T-cell (primary cell): ENCODE measurements around the gene ALDH3B1. TPM values are rescaled to one million over a fixed set of nuclear protein-coding genes. Genes with fewer than 3 reads are reported as not detected.

Source experiments
- ATAC-seq, 4 experiments: fragments of 200-7000 bp in 3 of 4; fragments of 150-1000 bp in 1 of 4; cut with Tn5 transposase; replicated peaks in 1 of 4; 1 replicate in 3 of 4; 2 replicates in 1 of 4; pipeline ENCODE4 v1.10.0; 2021; ENCODE audit warnings: moderate library complexity in 3 of 4, mild to moderate bottlenecking in 2 of 4, moderate number of reproducible peaks in 1 of 4
- CTCF ChIA-PET, 2 donors: fragments of 300-600 bp; sonication (Branson Sonifier 250); formaldehyde crosslinking; loops; one replicate each; lab custom pipeline; 2022; ENCODE audit warnings: antibody characterized with exemption in 2 of 2; lab: Charles Lee
- POLR2A ChIA-PET, 2 donors: fragments of 300-600 bp; sonication (Branson Sonifier 250); formaldehyde crosslinking; loops; one replicate each; lab custom pipeline; 2022; ENCODE audit warnings: antibody characterized with exemption in 2 of 2; lab: Charles Lee
- DNase-seq, 35 experiments: peaks; one replicate each; pipeline versions ENCODE4 v3.0.0 to v3.0.0-alpha.2; 2013 to 2023
- H3K27ac ChIP-seq: one replicate; pipeline ENCODE4 v1.5.1; 2013; ENCODE audit warnings: low read length
- H3K27me3 ChIP-seq, 2 experiments: replicated peaks in 1 of 2; 1 replicate in 1 of 2; 2 replicates in 1 of 2; pipeline versions ENCODE4 v1.6.1 to v1.7.0; 2013; ENCODE audit warnings: low read length in 1 of 2, mixed read lengths in 1 of 2; ENCODE audit not compliant: control insufficient read depth in 2 of 2, insufficient read depth in 2 of 2; ENCODE audit errors: extremely low read depth in 1 of 2
- H3K36me3 ChIP-seq, 2 donors: 1 replicate in 1 of 2; 2 replicates in 1 of 2; pipeline versions ENCODE4 v1.6.1 to v1.7.0; 2013; ENCODE audit warnings: low read length in 1 of 2; ENCODE audit not compliant: control insufficient read depth in 2 of 2, insufficient read depth in 1 of 2; ENCODE audit errors: extremely low read depth in 1 of 2
- H3K4me1 ChIP-seq, 2 experiments: 1 replicate in 1 of 2; 2 replicates in 1 of 2; pipeline versions ENCODE4 v1.6.1 to v1.7.0; 2013; ENCODE audit warnings: low read length in 2 of 2, mixed read lengths in 1 of 2; ENCODE audit not compliant: insufficient read depth in 2 of 2, control insufficient read depth in 1 of 2; ENCODE audit errors: extremely low read depth in 1 of 2
- H3K4me3 ChIP-seq, 2 donors: 1 replicate in 1 of 2; 2 replicates in 1 of 2; pipeline versions ENCODE4 v1.5.1 to v1.7.0; 2013; ENCODE audit warnings: mild to moderate bottlenecking in 2 of 2, low read length in 1 of 2, moderate library complexity in 1 of 2; ENCODE audit not compliant: control insufficient read depth in 1 of 2; ENCODE audit errors: extremely low read depth in 1 of 2
- H3K9me3 ChIP-seq: 2 replicates; pipeline ENCODE4 v1.7.0; 2013
- H3K27ac Mint-ChIP-seq, 2 donors: one replicate each; pipeline ENCODE4 v1.8.0; 2020 to 2021; ENCODE audit warnings: mild to moderate bottlenecking in 2 of 2, mixed read lengths in 2 of 2
- H3K27me3 Mint-ChIP-seq, 2 donors: one replicate each; pipeline ENCODE4 v1.8.0; 2021 to 2022; ENCODE audit warnings: mixed read lengths in 2 of 2
- H3K36me3 Mint-ChIP-seq: one replicate; pipeline ENCODE4 v1.8.0; 2021; ENCODE audit warnings: mixed read lengths
- H3K4me1 Mint-ChIP-seq, 3 donors: one replicate each; pipeline ENCODE4 v1.8.0; 2020 to 2022; ENCODE audit warnings: mixed read lengths in 3 of 3, mild to moderate bottlenecking in 1 of 3
- H3K4me3 Mint-ChIP-seq, 3 donors: one replicate each; pipeline ENCODE4 v1.8.0; 2020 to 2022; ENCODE audit warnings: mild to moderate bottlenecking in 3 of 3, mixed read lengths in 3 of 3, moderate library complexity in 3 of 3
- H3K9me3 Mint-ChIP-seq, 3 donors: one replicate each; pipeline ENCODE4 v1.8.0; 2020 to 2022; ENCODE audit warnings: mixed read lengths in 3 of 3
- WGBS: methylation state at CpG from one replicate; pipeline ENCODE4 v1.1.5; 2013; ENCODE audit warnings: missing lambda C conversion rate; ENCODE audit not compliant: insufficient coverage; 5-methylcytosine and 5-hydroxymethylcytosine counted together
- total RNA-seq, 35 experiments: library from RNA in 6 of 35; stranded (reverse) in 6 of 35; fragments of 120-200 nt in 1 of 35; gene quantifications; one replicate each; pipeline versions ENCODE4 v1.2.1 to v1.2.4 and lab custom pipeline; 2013 to 2026

The ALDH3B1 gene
- total RNA-seq, 5 donors from 2014 or later (not counting 1 experiment from before 2014, with no cell fraction given): 0.20 to 0.53 (median 0.25) TPM

DNA sequence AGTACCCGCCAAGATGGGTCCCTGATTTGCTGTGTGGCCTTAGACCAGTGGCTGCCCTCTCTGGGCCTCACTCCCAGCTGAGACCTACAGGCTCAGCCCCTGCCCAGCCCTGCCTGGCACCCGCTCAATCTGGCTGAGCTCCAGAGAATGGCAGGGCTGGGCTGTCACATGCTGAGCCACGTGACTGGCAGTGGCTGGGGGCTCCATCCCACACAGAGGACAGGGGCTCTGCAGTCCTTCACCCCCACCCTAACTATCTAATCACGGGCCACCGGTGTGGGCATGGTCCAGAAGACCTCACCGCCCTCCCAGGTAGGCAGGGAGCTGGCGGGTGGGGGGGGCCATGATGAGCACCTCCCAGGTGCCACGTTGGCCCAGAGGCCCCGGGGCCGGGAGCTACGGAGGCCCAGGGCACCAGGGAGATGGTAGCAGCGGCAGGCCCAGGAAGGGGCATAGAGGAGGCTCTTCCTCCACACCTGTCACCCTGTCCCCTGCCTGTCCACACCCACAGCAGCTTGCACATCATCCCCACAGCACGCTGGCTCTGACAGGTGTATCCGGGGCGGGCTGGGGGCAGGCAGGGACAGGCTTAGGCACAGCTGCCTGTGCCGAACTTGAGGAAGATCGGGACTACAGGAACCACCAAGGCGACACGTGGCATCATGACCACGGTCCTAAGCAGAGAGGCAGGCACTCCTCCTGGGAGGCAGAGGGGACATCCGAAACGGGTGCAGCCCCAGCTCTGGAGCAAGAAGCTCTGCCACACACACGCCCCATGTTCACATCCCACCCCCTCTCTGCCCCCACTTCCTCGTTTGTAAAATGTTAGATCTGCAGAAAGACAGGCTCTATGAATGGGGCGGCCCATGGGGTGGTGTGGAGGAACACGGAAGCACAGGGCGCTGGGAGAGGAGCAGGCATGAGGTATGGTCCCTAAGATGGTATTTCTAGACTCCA lies 1.5 kb upstream of the ALDH3B1 start:
- ChIA-PET POLR2A (no interaction called here), CTCF (no interaction called here)
- Histone ChIP-seq H3K27ac (no peak overlapping the region), H3K4me1 (peaks cover 0 to 23% of the 10 kb centered on the region in 2 experiments), H3K36me3 (no peaks in the 10 kb centered on the region), H3K9me3 (no peaks in the 10 kb centered on the region), H3K27me3 (peaks cover 0 to 28% of the 10 kb centered on the region in 2 experiments), H3K4me3 (no peak overlapping the region)
- 68% methylated on average over 17 of the region's 27 CpGs for WGBS
- H3K4me1 Mint-ChIP-seq: peaks cover 15 to 25% (median 19%) of the 10 kb centered on the region in 3 donors
- no peak for DNase-seq
- no peaks in the 10 kb centered on the region for H3K9me3 Mint-ChIP-seq
- H3K36me3 Mint-ChIP-seq: no peaks in the 10 kb centered on the region
- H3K27ac Mint-ChIP-seq: peak overlapping the region in 1 of 2 donors; percentile 28
- ATAC-seq: peak in 1 of 4 experiments; percentile 24
- H3K27me3 Mint-ChIP-seq: peaks cover 0 to 3% of the 10 kb centered on the region in 2 donors
- H3K4me3 Mint-ChIP-seq: no peak overlapping the region

- POLR2A ChIA-PET: no interaction called here
- H3K27ac Mint-ChIP-seq: peak overlapping the region in 1 of 2 donors; percentile 4
- Histone ChIP-seq H3K27ac (no peak overlapping the region), H3K27me3 (peaks cover 0 to 32% of the 10 kb centered on the region in 2 experiments), H3K4me1 (peaks cover 0 to 17% of the 10 kb centered on the region in 2 experiments), H3K4me3 (no peak overlapping the region), H3K36me3 (no peaks in the 10 kb centered on the region), H3K9me3 (no peaks in the 10 kb centered on the region)
- no peak overlapping the region for H3K4me3 Mint-ChIP-seq
- no peaks in the 10 kb centered on the region for H3K9me3 Mint-ChIP-seq
- ATAC-seq (no peak), DNase-seq (peak in 1 of 35 experiments; percentile 20)
- H3K27me3 Mint-ChIP-seq: peaks cover 0 to 3% of the 10 kb centered on the region in 2 donors
- H3K4me1 Mint-ChIP-seq: peaks cover 11 to 20% (median 13%) of the 10 kb centered on the region in 3 donors
- no peaks in the 10 kb centered on the region for H3K36me3 Mint-ChIP-seq
- CTCF ChIA-PET: no interaction called here
- WGBS: 95% methylated on average over 2 of the region's 12 CpGs
These were observed 587 bp upstream of the ALDH3B1 start for GRCh38 chr11:68009391-68010089.

GRCh38 chr11:68011051-68011943 lies 1.2 kb downstream of the ALDH3B1 start:
- ATAC-seq: no peak
- no peaks in the 10 kb centered on the region for H3K36me3 ChIP-seq
- H3K36me3 Mint-ChIP-seq: no peaks in the 10 kb centered on the region
- no peak overlapping the region for H3K27ac ChIP-seq
- peaks cover 0 to 3% of the 10 kb centered on the region in 2 donors for H3K27me3 Mint-ChIP-seq
- no peak overlapping the region for H3K4me3 ChIP-seq
- no peaks in the 10 kb centered on the region for H3K9me3 ChIP-seq
- H3K27me3 ChIP-seq: peaks cover 0 to 36% of the 10 kb centered on the region in 2 experiments
- no peak overlapping the region for H3K4me3 Mint-ChIP-seq
- no peak overlapping the region for H3K27ac Mint-ChIP-seq
- DNase-seq: no peak
- H3K9me3 Mint-ChIP-seq: no peaks in the 10 kb centered on the region
- ChIA-PET POLR2A (no interaction called here), CTCF (no interaction called here)
- peaks cover 0 to 13% of the 10 kb centered on the region in 2 experiments for H3K4me1 ChIP-seq
- WGBS: 94% methylated on average over 10 of the region's 16 CpGs
- H3K4me1 Mint-ChIP-seq: peaks cover 7 to 13% (median 7%) of the 10 kb centered on the region in 3 donors

- no peaks in the 10 kb centered on the region for H3K36me3 ChIP-seq
- peaks cover 7 to 13% (median 7%) of the 10 kb centered on the region in 3 donors for H3K4me1 Mint-ChIP-seq
- peaks cover 0 to 13% of the 10 kb centered on the region in 2 experiments for H3K4me1 ChIP-seq
- peaks cover 0 to 3% of the 10 kb centered on the region in 2 donors for H3K27me3 Mint-ChIP-seq
- 78% methylated on average over 7 of the region's 17 CpGs for WGBS
- CTCF ChIA-PET: no interaction called here
- no peak overlapping the region for H3K27ac ChIP-seq
- DNase-seq: no peak
- no peaks in the 10 kb centered on the region for H3K9me3 Mint-ChIP-seq
- no peak overlapping the region for H3K4me3 ChIP-seq
- H3K36me3 Mint-ChIP-seq: no peaks in the 10 kb centered on the region
- no peak overlapping the region for H3K4me3 Mint-ChIP-seq
- POLR2A ChIA-PET: no interaction called here
- no peak for ATAC-seq
- peaks cover 0 to 36% of the 10 kb centered on the region in 2 experiments for H3K27me3 ChIP-seq
- no peaks in the 10 kb centered on the region for H3K9me3 ChIP-seq
- no peak overlapping the region for H3K27ac Mint-ChIP-seq
These were observed 2.1 kb downstream of the ALDH3B1 start for GRCh38 chr11:68012044-68012842.

GRCh38 chr11:68012843-68013610 lies 2.9 kb downstream of the ALDH3B1 start:
- H3K4me3 ChIP-seq: no peak overlapping the region
- peaks cover 0 to 33% of the 10 kb centered on the region in 2 experiments for H3K27me3 ChIP-seq
- peaks cover 0 to 3% of the 10 kb centered on the region in 2 donors for H3K27me3 Mint-ChIP-seq
- H3K4me1 ChIP-seq: peaks cover 0 to 13% of the 10 kb centered on the region in 2 experiments
- WGBS: 70% methylated on average over 7 of the region's 16 CpGs
- H3K9me3 Mint-ChIP-seq: no peaks in the 10 kb centered on the region
- H3K4me3 Mint-ChIP-seq: no peak overlapping the region
- H3K27ac Mint-ChIP-seq: no peak overlapping the region
- H3K27ac ChIP-seq: no peak overlapping the region
- H3K36me3 Mint-ChIP-seq: no peaks in the 10 kb centered on the region
- ChIA-PET CTCF (no interaction called here), POLR2A (no interaction called here)
- H3K36me3 ChIP-seq: no peaks in the 10 kb centered on the region
- H3K4me1 Mint-ChIP-seq: peaks cover 7 to 13% (median 7%) of the 10 kb centered on the region in 3 donors
- no peak for DNase-seq
- no peak for ATAC-seq
- no peaks in the 10 kb centered on the region for H3K9me3 ChIP-seq
